Stimulated activated CD8-positive, alpha-beta memory T cell treated with anti-CD3 and anti-CD28 coated beads, Interleukin-15, amount 100 ng/mL, for 48 hours (primary cell): Measurements from ENCODE around the gene UBA52.
"Not testable (repeated sequence)": the region's sequence is repeated elsewhere in the genome, so short reads cannot be mapped to it uniquely, and the experiment has no call there.

ENCODE experiments used
- DNase-seq, 2 donors: peaks; one replicate each; pipeline ENCODE4 v3.0.0-alpha.2; 2020; ENCODE audit warnings: low read depth in 2 of 2

The UBA52 gene

DNA sequence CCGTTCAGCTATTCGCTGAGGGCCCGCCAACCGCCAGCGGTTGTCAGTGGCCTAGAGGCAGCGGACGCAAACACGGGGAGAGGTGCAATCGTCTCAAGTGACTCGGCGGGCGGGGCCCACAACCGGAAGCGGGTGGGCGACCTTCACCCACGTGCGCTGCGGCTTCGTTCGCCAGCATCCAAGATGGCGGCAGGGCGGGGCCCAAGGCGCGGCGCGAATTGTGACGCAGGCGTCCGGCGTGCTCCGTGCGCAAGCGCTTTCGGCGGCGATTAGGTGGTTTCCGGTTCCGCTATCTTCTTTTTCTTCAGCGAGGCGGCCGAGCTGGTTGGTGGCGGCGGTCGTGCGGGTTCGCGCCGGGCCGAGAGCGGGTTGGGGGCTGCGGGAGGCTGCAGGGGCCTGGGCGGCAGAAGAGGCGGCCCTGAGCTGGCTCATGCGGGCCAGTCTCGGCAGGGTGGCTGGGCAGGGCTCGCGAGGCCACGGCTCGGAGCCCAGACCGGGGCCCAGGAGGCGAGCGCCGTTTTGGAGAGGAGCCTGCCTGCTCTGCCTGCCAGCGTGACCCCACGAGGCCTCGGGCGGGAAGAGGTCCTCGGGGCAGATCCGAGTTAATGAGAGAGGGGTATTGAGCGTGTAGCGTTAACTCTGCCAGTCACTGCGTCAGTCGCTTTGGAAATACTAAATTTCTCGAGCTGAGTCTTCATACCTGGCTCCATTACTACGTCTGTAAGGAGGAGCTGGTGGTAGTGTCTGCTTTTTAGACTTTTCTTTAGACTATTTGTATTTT, at the start of gene UBA52:
TSS of gene UBA52 (plus strand) at position 294 of the 781 bp plus-strand sequence. CDS start 1,444 bp downstream, outside the sequence.
- DNase-seq = peak; percentile 99

DNA sequence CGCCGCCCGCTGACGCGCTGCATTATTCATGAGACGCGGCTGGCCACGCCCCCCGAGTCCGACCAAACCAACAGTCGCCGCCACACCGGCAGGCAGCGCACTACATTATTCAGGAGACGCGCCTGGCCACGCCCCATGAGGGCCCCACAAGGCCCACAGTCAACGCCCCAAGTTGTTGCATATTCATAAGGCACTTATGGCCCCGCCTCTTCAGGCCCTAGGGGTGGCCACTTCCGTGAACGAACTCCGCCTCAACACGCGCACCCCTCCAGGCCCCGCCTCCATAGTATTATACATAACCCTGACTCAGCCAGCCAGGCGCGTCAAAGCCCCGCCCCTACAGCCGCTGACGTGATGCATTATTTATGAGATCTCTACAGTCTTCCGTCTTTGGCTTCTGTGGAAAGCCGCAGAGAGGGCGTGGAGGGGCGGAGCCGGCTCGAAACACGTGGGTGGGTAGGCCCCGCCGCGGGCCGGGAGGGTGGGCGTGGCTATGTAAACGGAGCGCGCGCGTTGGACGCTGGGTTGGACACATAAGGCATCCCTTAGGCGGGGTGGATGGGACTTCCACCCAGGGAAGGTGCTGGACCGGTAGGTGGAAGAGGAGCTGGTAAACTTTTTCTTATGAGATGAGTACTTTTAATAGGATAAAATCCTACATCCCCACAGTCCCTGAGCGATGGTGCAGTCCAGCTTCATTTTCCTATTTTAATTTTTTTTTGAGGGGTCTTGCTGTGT, 49.4 kb upstream of the UBA52 start:
- peak; percentile 100 for DNase-seq

DNA sequence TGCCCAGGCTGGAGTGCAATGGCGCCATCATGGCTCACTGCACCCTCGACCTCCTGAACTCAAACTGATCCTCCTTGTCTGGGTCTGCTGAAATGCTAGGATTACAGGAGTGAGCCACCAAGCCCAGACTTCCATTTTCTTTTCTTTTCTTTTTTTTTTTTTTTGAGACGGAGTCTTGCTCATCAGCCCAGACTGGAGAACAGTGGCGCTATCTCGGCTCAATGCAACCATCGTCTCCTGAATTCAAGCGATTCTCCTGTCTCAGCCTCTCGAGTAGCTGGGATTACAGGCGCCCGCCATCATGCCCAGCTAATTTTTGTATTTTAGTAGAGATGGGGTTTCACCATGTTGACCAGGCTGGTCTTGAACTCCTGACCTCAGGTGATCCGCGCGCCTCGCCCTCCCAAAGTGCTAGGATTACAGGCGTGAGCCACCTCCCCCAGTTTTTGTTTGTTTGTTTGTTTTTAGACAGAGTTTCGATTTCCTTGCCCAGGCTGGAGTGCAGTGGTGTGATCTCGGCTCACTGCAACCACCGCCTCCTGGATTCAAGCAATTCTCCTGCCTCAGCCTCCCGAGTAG, 48.7 kb upstream of the UBA52 start:
- DNase-seq = not testable (repeated sequence)

DNA sequence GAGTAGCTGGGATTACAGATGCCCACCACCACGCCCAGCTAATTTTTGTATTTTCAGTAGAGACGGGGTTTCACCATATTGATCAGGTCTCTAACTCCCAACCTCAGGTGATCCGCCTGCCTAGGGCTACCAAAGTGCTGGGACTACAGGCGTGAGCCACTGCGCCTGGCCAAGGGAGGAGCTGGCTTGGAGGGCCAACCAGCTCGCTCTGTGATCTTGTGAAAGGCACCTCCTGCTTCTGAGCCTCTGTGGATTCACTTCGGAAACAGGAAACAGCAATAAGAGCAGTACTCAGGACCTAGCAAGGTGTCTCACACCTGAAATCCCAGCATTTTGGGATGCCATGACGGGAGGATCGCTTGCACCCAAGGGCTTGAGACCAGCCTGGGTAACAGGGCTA, 47.8 kb upstream of the UBA52 start:
- DNase-seq = no peak

DNA sequence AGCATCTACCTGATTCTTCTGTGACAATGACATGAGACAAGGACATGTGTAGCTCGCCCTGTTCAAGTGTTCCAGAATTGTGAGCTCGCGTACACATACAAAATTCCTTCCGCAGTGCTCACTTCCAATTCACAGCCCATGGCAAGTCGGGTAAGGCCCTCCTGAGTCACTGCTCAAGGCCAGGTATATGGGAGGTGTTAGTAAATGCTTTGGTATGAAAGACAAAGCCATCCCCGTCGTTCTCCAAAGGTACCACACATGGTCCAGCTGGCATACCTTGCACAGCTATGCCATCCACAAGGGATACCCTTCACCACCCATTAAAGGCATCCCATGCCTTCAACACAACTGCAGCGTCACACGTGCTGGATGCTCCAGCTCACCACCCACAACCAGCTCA, 45.3 kb upstream of the UBA52 start:
- no peak for DNase-seq

DNA sequence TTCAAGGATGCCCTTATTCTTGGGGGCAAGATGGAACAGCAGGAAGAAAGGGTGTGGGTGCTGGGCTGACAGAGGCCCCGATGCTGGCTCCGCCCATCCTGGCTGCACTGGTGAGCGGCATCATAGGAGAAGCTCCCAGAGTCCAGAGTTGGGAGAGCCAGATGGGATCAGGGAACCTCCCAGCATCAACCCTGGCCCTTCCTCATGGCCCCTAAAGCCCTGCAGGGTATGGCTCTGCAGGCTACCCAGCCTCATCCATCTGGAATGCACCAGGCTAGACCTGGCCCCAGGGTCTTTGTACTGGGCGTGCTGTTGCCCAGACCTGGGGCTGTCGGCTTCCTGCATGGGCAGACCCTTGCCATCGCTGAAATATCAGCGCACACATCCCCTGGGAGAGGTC, 41.9 kb upstream of the UBA52 start:
- no peak for DNase-seq

DNA sequence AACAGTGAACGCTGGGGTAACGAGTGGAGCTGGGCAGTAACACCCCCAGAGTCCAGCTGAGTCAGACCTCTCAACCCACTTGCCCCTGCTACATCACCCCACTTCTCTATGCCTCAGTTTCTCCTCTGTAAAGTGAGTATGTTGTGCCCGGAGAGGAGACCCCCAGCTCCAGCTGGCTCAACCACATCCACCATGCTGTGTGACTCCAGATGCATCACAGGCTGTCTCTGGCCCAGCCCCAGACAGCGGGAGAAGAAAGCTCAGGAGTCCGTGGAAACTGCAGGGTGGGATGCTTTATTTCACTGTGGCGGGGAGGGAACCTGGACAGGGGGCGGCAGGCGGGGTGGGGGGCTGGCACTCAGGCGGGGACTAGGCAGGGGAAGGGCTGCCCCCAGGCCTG, 40.2 kb upstream of the UBA52 start:
- DNase-seq = no peak

DNA sequence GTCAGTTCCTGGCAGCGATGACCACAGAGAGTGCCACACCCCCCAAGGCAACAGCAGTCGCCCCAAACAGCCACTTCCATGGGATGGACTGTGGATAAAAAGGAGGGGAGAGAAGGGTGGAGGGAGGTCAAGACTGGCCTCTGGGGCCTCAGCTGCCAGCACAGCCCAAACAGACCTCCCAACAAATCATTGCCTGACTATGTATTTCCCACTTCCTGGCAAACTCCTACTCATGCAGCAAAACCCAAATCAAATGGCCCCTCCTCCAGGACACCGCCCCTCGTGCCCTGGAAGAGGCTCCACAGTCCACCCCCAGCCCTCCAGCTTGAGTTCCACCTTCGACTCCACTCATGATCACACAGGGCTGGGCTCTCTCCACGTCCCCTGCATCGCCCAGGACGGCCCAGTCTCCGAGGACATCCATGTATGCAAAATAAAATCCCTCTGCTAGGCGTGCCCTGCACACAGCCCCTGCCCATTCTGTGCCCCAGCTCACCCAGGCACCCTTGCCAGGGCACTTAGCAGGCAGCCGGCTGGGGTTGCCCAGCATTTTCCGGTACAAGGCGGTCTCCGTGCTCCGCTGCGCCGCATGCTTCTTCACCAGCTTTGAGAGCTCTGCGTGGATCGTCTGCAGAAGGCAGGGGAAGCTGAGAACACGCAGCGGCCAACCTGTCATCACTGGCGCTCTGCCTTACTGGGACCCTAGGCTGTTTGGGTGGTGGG, 39.3 kb upstream of the UBA52 start:
- no peak for DNase-seq

DNA sequence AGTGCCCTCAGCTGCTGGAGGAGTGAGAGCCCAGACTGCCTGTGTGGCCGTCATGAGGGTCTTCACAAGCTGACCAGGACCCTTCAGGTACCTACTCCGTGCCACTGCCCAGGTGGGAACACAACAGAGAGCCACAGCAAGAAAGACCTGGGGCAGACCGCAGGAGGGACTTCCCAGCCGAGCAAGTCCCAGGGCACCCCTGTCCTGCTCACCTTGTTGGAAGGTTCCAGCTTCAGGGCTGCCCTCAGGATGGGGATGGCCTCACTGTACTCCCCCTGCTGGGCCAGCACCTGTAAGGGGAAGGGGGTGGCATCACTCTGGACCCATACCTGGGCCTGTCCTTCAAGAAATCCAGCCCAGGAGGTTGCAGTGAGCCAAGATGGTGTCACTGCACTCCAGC, 38.6 kb upstream of the UBA52 start:
- DNase-seq = no peak

DNA sequence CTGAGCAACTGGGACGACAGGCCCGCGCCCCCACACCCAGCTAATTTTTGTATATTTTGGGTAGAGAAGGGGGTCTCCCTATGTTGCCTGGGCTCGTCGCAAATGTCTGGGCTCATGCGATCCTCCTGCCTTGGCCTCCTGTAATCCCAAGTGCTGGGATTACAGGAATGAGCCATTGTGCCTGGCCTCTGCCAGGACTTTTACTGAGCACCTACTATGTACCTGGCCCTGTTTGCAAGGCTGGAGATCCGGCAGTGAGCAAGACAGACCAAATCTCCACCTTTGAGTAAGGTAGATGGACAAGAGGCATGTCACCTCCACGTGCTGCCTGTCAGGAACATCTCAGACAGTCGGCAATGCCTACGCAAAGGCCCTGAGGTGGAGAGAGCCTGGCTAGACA, 35.2 kb upstream of the UBA52 start:
- no peak for DNase-seq

DNA sequence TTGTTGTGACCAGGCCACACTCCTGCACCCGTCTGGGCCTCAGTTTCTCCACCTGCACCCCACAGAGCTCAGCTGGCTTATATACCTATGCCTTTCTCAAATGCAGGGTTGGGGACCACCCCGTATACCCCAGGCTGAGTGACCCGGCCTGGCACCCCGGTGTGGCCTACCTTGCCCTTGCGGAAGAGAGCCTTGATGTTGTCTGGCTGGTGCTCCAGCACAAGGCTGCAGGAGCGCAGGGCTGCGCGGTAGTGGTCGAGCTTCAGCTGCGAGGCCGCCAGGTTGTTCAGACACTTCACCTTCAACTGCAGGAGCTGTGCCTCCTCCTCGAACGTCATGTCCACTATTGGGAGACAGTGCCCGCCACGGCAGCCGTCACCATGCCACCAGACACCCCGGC, 34.2 kb upstream of the UBA52 start:
- no peak for DNase-seq

DNA sequence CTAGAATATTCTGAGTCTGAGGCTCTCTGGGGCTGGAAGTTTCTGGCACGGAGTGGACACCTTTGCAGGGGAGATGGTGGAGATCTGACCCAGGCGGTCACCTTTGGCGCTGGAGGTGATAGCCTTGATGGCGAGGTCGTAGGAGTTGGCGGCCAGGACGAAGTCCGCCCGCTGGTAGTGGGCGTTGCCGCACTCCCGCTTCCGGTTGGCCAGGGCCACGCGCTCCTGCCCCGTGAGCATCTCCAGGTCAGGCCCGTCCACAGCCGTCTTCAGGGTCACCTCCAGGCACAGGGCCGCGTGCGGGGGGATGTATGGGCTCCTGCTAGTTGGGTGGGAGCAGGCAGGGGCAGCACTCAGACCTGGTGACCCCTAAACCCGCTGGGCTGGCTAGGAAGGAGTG, 33.5 kb upstream of the UBA52 start:
- DNase-seq = no peak

DNA sequence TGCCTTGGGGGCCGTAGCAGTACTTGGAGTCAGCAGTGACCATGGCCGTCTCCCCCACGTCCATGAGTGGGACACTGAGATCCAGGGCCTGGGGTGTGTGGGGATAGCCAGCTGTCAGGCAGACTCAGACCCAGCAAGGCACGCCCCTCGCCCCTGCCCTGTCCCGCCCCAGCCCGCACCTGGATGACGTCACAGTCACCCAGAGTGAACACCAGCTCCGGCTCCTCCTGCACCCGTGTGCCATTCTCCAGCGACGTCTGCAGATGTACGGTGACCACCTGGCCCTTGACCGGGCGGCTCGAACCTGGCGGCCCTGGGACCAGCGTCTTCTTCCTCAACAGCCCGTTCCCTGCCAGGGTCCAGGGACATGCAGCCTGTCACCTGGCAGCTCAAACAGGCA, 32.3 kb upstream of the UBA52 start:
- no peak for DNase-seq

DNA sequence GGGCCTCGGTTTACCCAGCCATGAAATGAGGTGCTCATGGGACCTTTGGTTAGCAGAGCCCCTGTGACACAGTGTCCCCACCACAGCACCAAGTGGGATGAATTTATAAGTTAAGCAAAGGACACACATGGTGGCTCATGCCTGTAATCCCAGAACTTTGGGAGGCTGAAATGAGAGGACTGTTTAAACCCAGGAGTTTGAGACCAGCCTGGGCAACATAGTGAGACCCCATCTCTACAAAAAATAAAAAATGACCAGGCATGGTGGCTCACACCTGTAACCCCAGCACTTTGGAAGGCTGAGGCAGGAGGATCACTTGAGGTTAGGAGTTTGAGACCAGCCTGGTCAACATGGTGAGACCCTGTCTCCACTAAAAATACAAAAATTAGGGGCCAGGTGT, 31.5 kb upstream of the UBA52 start:
- not testable (repeated sequence) for DNase-seq

DNA sequence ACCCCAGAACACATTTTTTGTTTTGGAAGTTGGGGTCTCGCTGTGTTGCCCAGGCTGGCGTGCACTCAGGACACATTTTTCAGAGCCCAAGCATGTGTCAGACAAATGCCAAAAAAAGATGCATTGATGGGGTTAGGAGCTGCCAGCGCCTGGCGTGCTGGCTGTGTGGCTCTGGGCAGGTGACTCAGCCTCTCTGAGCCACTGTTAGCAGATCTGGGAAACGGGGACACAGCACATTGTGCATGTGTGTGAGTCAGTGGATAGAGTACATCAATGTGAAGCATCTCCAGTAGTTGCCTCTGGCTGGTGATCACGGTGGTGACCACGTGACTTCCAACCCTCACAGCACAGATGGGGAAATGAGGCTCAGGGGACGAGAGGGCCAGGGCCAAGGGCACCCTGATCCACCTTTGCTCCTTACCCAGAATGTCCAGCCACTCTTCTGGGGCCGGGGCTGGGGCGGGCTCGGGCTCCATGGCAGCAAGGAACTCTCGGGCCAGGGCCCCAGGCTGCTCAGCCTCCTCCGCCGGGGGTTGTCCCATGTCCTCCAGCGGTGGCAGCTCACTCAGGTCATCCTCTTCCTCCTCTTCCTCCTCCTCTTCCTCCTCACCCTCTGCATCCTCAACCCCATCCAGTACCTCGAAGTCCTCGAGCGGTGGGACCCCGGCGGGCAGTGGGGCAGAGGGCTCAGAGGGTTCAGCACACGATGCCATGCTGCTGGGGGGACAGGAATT, 30.2 kb upstream of the UBA52 start:
- peak in 1 of 2 donors; percentile 25 for DNase-seq

DNA sequence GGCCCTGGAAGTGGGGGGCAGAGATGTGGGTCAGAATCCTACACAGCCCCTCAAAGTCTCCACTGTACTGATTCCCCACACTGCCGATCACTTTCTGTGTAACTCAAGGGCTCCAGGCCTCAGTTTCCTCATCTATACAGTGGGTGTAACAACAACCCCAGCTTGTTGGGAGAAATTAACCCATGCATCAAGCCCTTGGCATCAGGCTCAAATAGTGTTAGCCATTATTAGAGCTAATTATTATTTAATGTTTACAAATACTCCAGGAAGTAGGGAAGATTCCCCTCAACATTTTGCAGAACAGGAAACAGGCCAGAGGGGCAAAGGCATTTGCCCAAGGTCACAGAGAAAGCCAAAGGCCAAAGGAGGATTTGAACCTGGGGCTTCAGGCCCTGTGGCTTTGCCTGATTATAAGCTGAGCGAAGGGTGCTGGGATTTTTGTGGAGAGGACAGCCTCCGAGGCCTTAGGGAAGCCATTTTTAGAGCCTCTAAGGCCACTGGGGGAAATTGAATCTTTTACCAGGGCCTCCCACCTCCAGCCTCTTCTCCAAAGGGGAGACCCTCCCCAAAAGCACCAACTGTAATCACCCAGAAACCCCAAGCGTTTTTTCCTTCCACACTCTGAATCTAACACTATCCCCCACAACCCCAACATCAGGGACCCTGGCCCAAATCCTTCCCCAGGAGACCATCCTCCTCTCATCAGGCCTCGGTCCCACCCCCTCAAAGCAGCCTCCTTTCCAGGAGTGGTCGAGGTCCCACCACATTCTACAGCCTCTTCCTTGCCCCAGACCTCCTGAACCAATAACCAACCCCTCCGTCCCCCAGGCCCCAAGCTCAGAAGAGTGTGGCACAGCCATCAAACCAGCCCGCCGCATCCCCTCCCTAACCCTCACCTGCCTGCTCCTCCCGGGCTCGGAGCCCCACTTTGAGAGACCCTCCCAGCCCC, 29.4 kb upstream of the UBA52 start:
- DNase-seq = no peak

DNA sequence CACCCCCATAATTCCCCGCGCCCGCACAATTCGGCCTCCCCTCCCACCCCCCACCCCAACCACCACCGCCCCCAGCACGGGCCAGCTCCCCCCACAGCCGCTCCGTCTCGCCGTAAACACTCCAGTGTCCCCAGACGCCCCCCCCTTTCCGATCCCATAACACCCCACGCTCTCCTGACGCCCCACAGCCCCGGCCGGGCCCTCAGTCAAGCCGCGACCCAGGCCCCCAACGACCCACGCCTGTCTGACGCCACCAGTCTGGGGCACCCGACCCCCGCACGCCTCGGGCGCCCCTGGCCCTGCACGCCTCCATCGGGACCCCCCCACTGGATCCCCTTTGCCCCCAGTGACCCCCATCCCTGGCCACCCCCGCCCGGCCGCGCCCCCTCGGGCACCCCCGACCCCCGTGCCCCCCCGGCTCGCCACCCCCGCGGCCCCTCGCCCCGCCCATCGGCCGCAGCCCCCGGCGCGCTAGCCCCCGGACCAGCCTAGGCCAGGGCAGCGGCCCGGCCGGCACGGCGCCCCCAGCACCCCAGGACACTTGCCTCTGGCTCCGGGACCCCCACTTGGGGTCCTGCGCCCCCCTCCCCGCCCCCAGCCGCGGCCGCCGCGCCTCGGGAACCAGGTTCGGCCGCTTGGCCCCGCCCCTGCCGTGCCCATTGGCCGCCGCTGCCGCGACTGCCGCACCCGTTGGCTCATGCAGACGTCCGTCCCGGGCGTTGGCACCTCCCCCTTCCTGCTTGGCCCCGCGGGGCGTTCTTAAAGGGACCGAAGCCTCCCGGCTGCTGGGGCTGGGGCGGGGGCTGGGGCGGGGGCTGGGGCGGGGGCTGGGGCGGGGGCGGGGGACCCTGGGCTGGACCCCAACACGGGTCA, 28.5 kb upstream of the UBA52 start, which contains the start of gene FKBP8:
TSS of gene FKBP8 (minus strand) at position 633 of the 873 bp plus-strand sequence. CDS start 1,603 bp downstream, outside the sequence.
- peak; percentile 91 for DNase-seq

DNA sequence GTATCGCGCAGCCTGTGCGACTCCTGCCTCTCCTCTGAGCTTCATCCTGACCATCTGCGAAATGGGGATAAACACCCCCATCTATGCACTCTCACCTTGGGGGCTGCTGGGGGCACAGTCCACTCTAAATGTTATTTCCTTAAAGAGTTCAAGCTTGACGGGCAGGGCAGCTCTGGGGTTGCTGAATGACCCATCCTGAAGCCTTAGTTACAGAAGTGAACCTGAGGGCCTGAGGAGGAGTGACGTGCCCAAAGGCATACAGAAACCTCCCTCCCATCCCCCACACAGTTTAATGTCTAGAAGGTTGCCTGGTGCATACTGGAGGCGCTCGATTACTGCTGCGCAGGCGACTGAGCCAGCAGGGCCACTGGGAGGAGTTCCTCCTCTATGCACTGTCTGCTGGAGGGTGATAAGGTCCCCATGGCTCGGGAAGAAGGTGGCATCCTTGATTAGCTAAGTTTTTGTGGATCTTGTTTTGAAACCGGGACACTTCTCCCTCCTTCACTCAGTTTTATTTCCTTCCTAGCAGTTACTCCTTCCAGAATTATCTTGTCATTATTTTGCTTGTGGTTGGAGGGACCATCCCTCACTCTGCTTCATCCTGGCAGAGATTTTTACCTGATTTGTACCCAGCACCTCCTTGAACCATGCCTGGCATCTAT, 27.7 kb upstream of the UBA52 start:
- DNase-seq = peak; percentile 61 to 62

DNA sequence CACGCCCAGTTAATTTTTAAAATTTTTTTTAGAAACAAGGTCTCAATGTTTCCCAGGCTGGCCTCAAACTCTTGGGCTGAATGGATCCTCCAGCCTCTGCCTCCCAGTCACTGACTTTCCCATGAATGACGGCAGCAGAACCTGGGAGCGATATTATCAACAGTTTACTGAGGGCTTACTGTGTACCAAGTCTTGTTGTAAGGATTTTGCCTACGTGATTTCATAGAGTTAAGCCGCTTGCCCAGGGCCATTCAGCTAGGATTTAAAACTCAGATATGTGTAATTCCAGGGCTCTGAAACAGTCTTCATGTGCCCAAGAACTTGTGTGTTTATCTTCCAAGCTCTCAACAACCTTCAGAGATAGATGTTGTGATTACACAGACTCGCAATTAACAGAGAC, 20.0 kb upstream of the UBA52 start:
- DNase-seq = no peak
